Ascending aorta (tissue), 2 donors: Measurements from ENCODE around the gene SIRPA. TPM values are rescaled to one million over a fixed set of nuclear protein-coding genes. Genes with fewer than 3 reads are reported as not detected.

Source experiments
- DNase-seq, 2 donors: peaks; one replicate each; pipeline ENCODE4 v3.0.0-alpha.2; 2019; ENCODE audit warnings: low spot score in 2 of 2
- H3K27ac ChIP-seq, 2 donors: fragments of 200-600 bp; sonication (generic); one replicate each; pipeline ENCODE4 v1.5.1; 2016 to 2017; ENCODE audit warnings: mild to moderate bottlenecking in 1 of 2
- H3K27me3 ChIP-seq: fragments of 200-600 bp; sonication (generic); one replicate; pipeline ENCODE4 v1.5.1; 2017
- H3K36me3 ChIP-seq, 2 donors: fragments of 200-600 bp; sonication (generic); one replicate each; pipeline ENCODE4 v1.5.1; 2016
- H3K4me1 ChIP-seq, 2 donors: fragments of 200-600 bp; sonication (generic); one replicate each; pipeline ENCODE4 v1.5.1; 2016 to 2017; ENCODE audit warnings: mild to moderate bottlenecking in 1 of 2
- H3K4me3 ChIP-seq, 2 donors: fragments of 200-600 bp; sonication (generic); one replicate each; pipeline ENCODE4 v1.5.1; 2016 to 2017; ENCODE audit warnings: mild to moderate bottlenecking in 1 of 2
- H3K9me3 ChIP-seq, 2 donors: fragments of 200-600 bp; sonication (generic); one replicate each; pipeline ENCODE4 v1.5.1; 2016
- CTCF ChIP-seq, 3 experiments: fragments of 200-600 bp in 2 of 3; fragments of 450-650 bp in 1 of 3; sonication (generic) in 2 of 3; IDR thresholded peaks; one replicate each; pipeline ENCODE4 v1.5.1; 2016 to 2019; ENCODE audit warnings: antibody characterized with exemption in 3 of 3, mild to moderate bottlenecking in 1 of 3, moderate library complexity in 1 of 3
- intact Hi-C: fragments of 100-400 bp; cut with DNase I; formaldehyde crosslinking; loops from one replicate; pipeline ENCODE4 v1.15.1; 2023
- total RNA-seq: library from RNA; depleted of rRNA; stranded (reverse); fragments of >200 nt; gene quantifications from one replicate; pipeline ENCODE4 v1.1.0, GENCODE V29; 2016

SIRPA gene
- total RNA-seq, 1 donor from 2014 or later, result 72.8 TPM

GRCh38 chr20:1942061-1942460 is 46.9 kb downstream of the SIRPA start:
- no peak overlapping the region for H3K27ac ChIP-seq
- intact Hi-C loops, result no loop called here

GRCh38 chr20:1942486-1943274 is 47.5 kb downstream of the SIRPA start:
- peak in 1 of 2 donors; percentile 39 for DNase-seq
- intact Hi-C loops, result no loop called here
- Histone ChIP-seq H3K27me3 (no peaks in the 10 kb centered on the region), H3K4me3 (no peak overlapping the region), H3K4me1 (peaks cover 0 to 10% of the 10 kb centered on the region in 2 donors), H3K36me3 (peaks cover 11 to 13% of the 10 kb centered on the region in 2 donors), H3K27ac (no peak overlapping the region), H3K9me3 (no peaks in the 10 kb centered on the region)
- no peak for TF ChIP-seq CTCF (IDR thresholded peaks at IDR 0.05)

More at GRCh38 chr20:1942061-1942460, 46.9 kb downstream of the SIRPA start:
- no peak for DNase-seq
- no peaks in the 10 kb centered on the region for H3K27me3 ChIP-seq
- H3K36me3 ChIP-seq, result peaks cover 17 to 19% of the 10 kb centered on the region in 2 donors
- H3K4me1 ChIP-seq, result peaks cover 0 to 7% of the 10 kb centered on the region in 2 donors
- no peak overlapping the region for H3K4me3 ChIP-seq
- TF ChIP-seq CTCF (IDR thresholded peaks at IDR 0.05), result no peak
- no peaks in the 10 kb centered on the region for H3K9me3 ChIP-seq

GRCh38 chr20:1943275-1944002 is 48.2 kb downstream of the SIRPA start:
- Histone ChIP-seq H3K9me3 (no peaks in the 10 kb centered on the region), H3K4me3 (no peak overlapping the region), H3K27ac (no peak overlapping the region), H3K36me3 (peaks cover 6% of the 10 kb centered on the region in 2 donors), H3K4me1 (peaks cover 0 to 10% of the 10 kb centered on the region in 2 donors), H3K27me3 (no peaks in the 10 kb centered on the region)
- DNase-seq, result peak; percentile 34 to 83
- no peak for TF ChIP-seq CTCF (IDR thresholded peaks at IDR 0.05)
- intact Hi-C loops, result no loop called here

GRCh38 chr20:1944345-1945091 is 49.3 kb downstream of the SIRPA start:
- Histone ChIP-seq H3K4me1 (peaks cover 0 to 10% of the 10 kb centered on the region in 2 donors), H3K27me3 (no peaks in the 10 kb centered on the region), H3K4me3 (no peak overlapping the region), H3K27ac (peak overlapping the region in 1 of 2 donors; percentile 61), H3K36me3 (no peaks in the 10 kb centered on the region), H3K9me3 (no peaks in the 10 kb centered on the region)
- TF ChIP-seq CTCF (IDR thresholded peaks at IDR 0.05), result no peak
- intact Hi-C loops, result no loop called here
- DNase-seq, result peak in 1 of 2 donors; percentile 22

- peak in 1 of 2 donors; percentile 80 for DNase-seq
- no peaks in the 10 kb centered on the region for H3K9me3 ChIP-seq
- peaks cover 0 to 10% of the 10 kb centered on the region in 2 donors for H3K4me1 ChIP-seq
- H3K27ac ChIP-seq, result peak overlapping the region; percentile 38 to 53
- H3K36me3 ChIP-seq, result no peaks in the 10 kb centered on the region
- intact Hi-C loops, result no loop called here
- TF ChIP-seq CTCF (IDR thresholded peaks at IDR 0.05), result no peak
- no peak overlapping the region for H3K4me3 ChIP-seq
- no peaks in the 10 kb centered on the region for H3K27me3 ChIP-seq
These were observed 50.0 kb downstream of the SIRPA start for GRCh38 chr20:1945134-1945618.
